GM19395 (cell line): Measurements from ENCODE around the gene LCN1.

Source experiments
- ATAC-seq: cut with Tn5 transposase; IDR thresholded peaks from one replicate; pipeline ENCODE4 v1.9.1; 2021; ENCODE audit warnings: mild to moderate bottlenecking, moderate library complexity; ENCODE audit not compliant: unreplicated experiment

Gene LCN1

GRCh38 chr9:135520916-135521607 lies at the start of gene LCN1:
Gene LCN1 (plus strand): TSS chr9:135521440. CDS start chr9:135521498, 58 bp downstream.
- ATAC-seq = no peak

- no peak for ATAC-seq
Observed at GRCh38 chr9:135471791-135472640, 49.2 kb upstream of the LCN1 start.

- ATAC-seq = no peak
Observed at GRCh38 chr9:135473972-135474543, 47.2 kb upstream of the LCN1 start.

- no peak for ATAC-seq
Observed at GRCh38 chr9:135474915-135475314, 46.3 kb upstream of the LCN1 start.

GRCh38 chr9:135476561-135477355 lies 44.5 kb upstream of the LCN1 start:
- ATAC-seq = no peak

GRCh38 chr9:135478191-135478590 lies 43.0 kb upstream of the LCN1 start:
- ATAC-seq = no peak

GRCh38 chr9:135478829-135479468 lies 42.3 kb upstream of the LCN1 start:
- ATAC-seq = no peak

- ATAC-seq = no peak
Observed at GRCh38 chr9:135479469-135480052, 41.7 kb upstream of the LCN1 start, which contains the start of gene PPP1R26. Gene PPP1R26 (plus strand): TSS chr9:135479782. CDS start chr9:135484511, 4,729 bp downstream.

GRCh38 chr9:135480071-135480939 lies 40.9 kb upstream of the LCN1 start:
- ATAC-seq = no peak

GRCh38 chr9:135480940-135481310 lies 40.3 kb upstream of the LCN1 start:
- ATAC-seq = no peak

GRCh38 chr9:135482015-135482754 lies 39.1 kb upstream of the LCN1 start:
- ATAC-seq = no peak

- no peak for ATAC-seq
Observed at GRCh38 chr9:135484460-135485277, 36.6 kb upstream of the LCN1 start.

GRCh38 chr9:135485385-135485784 lies 35.9 kb upstream of the LCN1 start:
- no peak for ATAC-seq

GRCh38 chr9:135485832-135486231 lies 35.4 kb upstream of the LCN1 start:
- no peak for ATAC-seq

- no peak for ATAC-seq
Observed at GRCh38 chr9:135486267-135487065, 34.8 kb upstream of the LCN1 start.

GRCh38 chr9:135487281-135488012 lies 33.8 kb upstream of the LCN1 start:
- no peak for ATAC-seq
